Activated CD4-positive, alpha-beta T cell treated with anti-CD3 and anti-CD28 coated beads, Interleukin-2, amount 10 ng/mL, durations not matched to agents 7 days and 5 days (primary cell): Measurements from ENCODE around the gene CAV3. TPM values are rescaled to one million over a fixed set of nuclear protein-coding genes. Genes with fewer than 3 reads are reported as not detected.
A peak's percentile ranks its signal among the peaks of the same experiment; 100 is the strongest.

Experiments used
- CTCF ChIA-PET: fragments of 350-600 bp; sonication (Branson Sonifier 250); formaldehyde crosslinking; loops from one replicate; lab custom pipeline; 2021; ENCODE audit warnings: antibody characterized with exemption; lab: Charles Lee
- POLR2A ChIA-PET: fragments of 350-600 bp; sonication (Branson Sonifier 250); formaldehyde crosslinking; loops from one replicate; lab custom pipeline; 2021; ENCODE audit warnings: antibody characterized with exemption; lab: Charles Lee
- DNase-seq: peaks from one replicate; pipeline ENCODE4 v3.0.0-alpha.2; 2020
- H3K27ac Mint-ChIP-seq: one replicate; pipeline ENCODE4 v1.8.0; 2021; ENCODE audit warnings: mild to moderate bottlenecking, moderate library complexity, mixed read lengths
- H3K27me3 Mint-ChIP-seq: one replicate; pipeline ENCODE4 v1.8.0; 2021; ENCODE audit warnings: mixed read lengths
- H3K36me3 Mint-ChIP-seq: one replicate; pipeline ENCODE4 v1.8.0; 2021; ENCODE audit warnings: low read depth, mixed read lengths
- H3K4me1 Mint-ChIP-seq: one replicate; pipeline ENCODE4 v1.8.0; 2021; ENCODE audit warnings: mixed read lengths
- H3K4me3 Mint-ChIP-seq: one replicate; pipeline ENCODE4 v1.8.0; 2021; ENCODE audit warnings: mild to moderate bottlenecking, moderate library complexity, mixed read lengths
- H3K9me3 Mint-ChIP-seq: one replicate; pipeline ENCODE4 v1.8.0; 2021; ENCODE audit warnings: mixed read lengths
- total RNA-seq, 2 experiments: library from RNA; stranded (reverse); gene quantifications; one replicate each; pipeline ENCODE4 v1.2.3, GENCODE V29; 2021

Gene CAV3
- total RNA-seq, 2 experiments from 2014 or later, result not detected

- Mint-ChIP-seq H3K4me1 (no peaks in the 10 kb centered on the region), H3K36me3 (no peaks in the 10 kb centered on the region), H3K27me3 (no peaks in the 10 kb centered on the region), H3K27ac (no peak overlapping the region), H3K9me3 (no peaks in the 10 kb centered on the region), H3K4me3 (no peak overlapping the region)
- DNase-seq, result no peak
- POLR2A ChIA-PET, result no interaction called here
- CTCF ChIA-PET, result no interaction called here
Measured at GRCh38 chr3:8757551-8758518, 24.2 kb downstream of the CAV3 start.

- H3K9me3 Mint-ChIP-seq, result no peaks in the 10 kb centered on the region
Measured at GRCh38 chr3:8759038-8759707, 25.6 kb downstream of the CAV3 start.

GRCh38 chr3:8760091-8760490 lies 26.5 kb downstream of the CAV3 start:
- H3K9me3 Mint-ChIP-seq, result no peaks in the 10 kb centered on the region
- DNase-seq, result no peak
- H3K27ac Mint-ChIP-seq, result no peak overlapping the region
- H3K4me3 Mint-ChIP-seq, result no peak overlapping the region
- ChIA-PET CTCF (no interaction called here), POLR2A (no interaction called here)
- no peaks in the 10 kb centered on the region for H3K36me3 Mint-ChIP-seq
- H3K27me3 Mint-ChIP-seq, result peaks cover 3% of the 10 kb centered on the region
- H3K4me1 Mint-ChIP-seq, result no peaks in the 10 kb centered on the region

More at GRCh38 chr3:8759038-8759707, 25.6 kb downstream of the CAV3 start:
- H3K27ac Mint-ChIP-seq, result no peak overlapping the region
- H3K36me3 Mint-ChIP-seq, result no peaks in the 10 kb centered on the region
- ChIA-PET POLR2A (no interaction called here), CTCF (no interaction called here)
- no peak for DNase-seq
- H3K4me3 Mint-ChIP-seq, result no peak overlapping the region
- no peaks in the 10 kb centered on the region for H3K4me1 Mint-ChIP-seq
- H3K27me3 Mint-ChIP-seq, result no peaks in the 10 kb centered on the region

GRCh38 chr3:8760506-8760905 lies 26.9 kb downstream of the CAV3 start:
- CTCF ChIA-PET, result no interaction called here
- Mint-ChIP-seq H3K27ac (no peak overlapping the region), H3K36me3 (no peaks in the 10 kb centered on the region), H3K4me3 (no peak overlapping the region), H3K27me3 (peaks cover 5% of the 10 kb centered on the region), H3K9me3 (no peaks in the 10 kb centered on the region), H3K4me1 (no peaks in the 10 kb centered on the region)
- POLR2A ChIA-PET, result no interaction called here
- no peak for DNase-seq

GRCh38 chr3:8761866-8762265 lies 28.3 kb downstream of the CAV3 start:
- Mint-ChIP-seq H3K4me3 (no peak overlapping the region), H3K36me3 (no peaks in the 10 kb centered on the region), H3K9me3 (no peaks in the 10 kb centered on the region), H3K27ac (no peak overlapping the region), H3K27me3 (peaks cover 13% of the 10 kb centered on the region), H3K4me1 (no peaks in the 10 kb centered on the region)
- ChIA-PET POLR2A (no interaction called here), CTCF (no interaction called here)
- DNase-seq, result no peak

- peaks cover 18% of the 10 kb centered on the region for H3K27me3 Mint-ChIP-seq
- no peak for DNase-seq
- H3K4me3 Mint-ChIP-seq, result no peak overlapping the region
- ChIA-PET POLR2A (no interaction called here), CTCF (no interaction called here)
- H3K27ac Mint-ChIP-seq, result no peak overlapping the region
- no peaks in the 10 kb centered on the region for H3K36me3 Mint-ChIP-seq
- no peaks in the 10 kb centered on the region for H3K9me3 Mint-ChIP-seq
- H3K4me1 Mint-ChIP-seq, result no peaks in the 10 kb centered on the region
Measured at GRCh38 chr3:8762607-8763377, 29.2 kb downstream of the CAV3 start.

GRCh38 chr3:8764528-8764927 lies 30.9 kb downstream of the CAV3 start:
- H3K27me3 Mint-ChIP-seq, result peaks cover 34% of the 10 kb centered on the region
- POLR2A ChIA-PET, result no interaction called here
- H3K9me3 Mint-ChIP-seq, result no peaks in the 10 kb centered on the region
- no peaks in the 10 kb centered on the region for H3K36me3 Mint-ChIP-seq
- H3K4me3 Mint-ChIP-seq, result no peak overlapping the region
- no peak overlapping the region for H3K27ac Mint-ChIP-seq
- DNase-seq, result no peak
- CTCF ChIA-PET, result no interaction called here
- H3K4me1 Mint-ChIP-seq, result peaks cover 13% of the 10 kb centered on the region

- H3K27me3 Mint-ChIP-seq, result peaks cover 43% of the 10 kb centered on the region
- no peak overlapping the region for H3K27ac Mint-ChIP-seq
- peaks cover 15% of the 10 kb centered on the region for H3K4me1 Mint-ChIP-seq
- ChIA-PET POLR2A (no interaction called here), CTCF (no interaction called here)
- DNase-seq, result no peak
- H3K4me3 Mint-ChIP-seq, result no peak overlapping the region
- no peaks in the 10 kb centered on the region for H3K9me3 Mint-ChIP-seq
- no peaks in the 10 kb centered on the region for H3K36me3 Mint-ChIP-seq
Measured at GRCh38 chr3:8765528-8765927, 31.9 kb downstream of the CAV3 start.

- Mint-ChIP-seq H3K9me3 (no peaks in the 10 kb centered on the region), H3K27me3 (peaks cover 48% of the 10 kb centered on the region), H3K36me3 (no peaks in the 10 kb centered on the region), H3K4me3 (no peak overlapping the region), H3K27ac (no peak overlapping the region), H3K4me1 (peaks cover 15% of the 10 kb centered on the region)
- ChIA-PET CTCF (no interaction called here), POLR2A (no interaction called here)
- no peak for DNase-seq
Measured at GRCh38 chr3:8766148-8766547, 32.5 kb downstream of the CAV3 start.

- Mint-ChIP-seq H3K27ac (no peak overlapping the region), H3K27me3 (peaks cover 52% of the 10 kb centered on the region), H3K36me3 (no peaks in the 10 kb centered on the region), H3K4me3 (no peak overlapping the region), H3K9me3 (no peaks in the 10 kb centered on the region), H3K4me1 (peaks cover 15% of the 10 kb centered on the region)
- POLR2A ChIA-PET, result no interaction called here
- CTCF ChIA-PET, result no interaction called here
- no peak for DNase-seq
Measured at GRCh38 chr3:8767256-8767666, 33.7 kb downstream of the CAV3 start.

GRCh38 chr3:8767667-8768363 lies 34.2 kb downstream of the CAV3 start:
- Mint-ChIP-seq H3K4me1 (peaks cover 15% of the 10 kb centered on the region), H3K27ac (no peak overlapping the region), H3K9me3 (no peaks in the 10 kb centered on the region), H3K27me3 (peaks cover 52% of the 10 kb centered on the region), H3K4me3 (no peak overlapping the region), H3K36me3 (no peaks in the 10 kb centered on the region)
- DNase-seq, result peak; percentile 31
- ChIA-PET POLR2A (no interaction called here), CTCF (no interaction called here)

- DNase-seq, result no peak
- ChIA-PET CTCF (interaction anchor here (1.3 to 1.4 kb wide), 2 partner anchors 12 to 15 kb away, joined by 3 read pairs; no protein-coding TSS in a partner anchor), POLR2A (no interaction called here)
- H3K4me1 Mint-ChIP-seq, result peaks cover 15% of the 10 kb centered on the region
- H3K4me3 Mint-ChIP-seq, result peak overlapping the region; percentile 20
- H3K9me3 Mint-ChIP-seq, result no peaks in the 10 kb centered on the region
- no peaks in the 10 kb centered on the region for H3K36me3 Mint-ChIP-seq
- H3K27me3 Mint-ChIP-seq, result peaks cover 52% of the 10 kb centered on the region
- H3K27ac Mint-ChIP-seq, result no peak overlapping the region
Measured at GRCh38 chr3:8768364-8769087, 34.9 kb downstream of the CAV3 start.
